Right atrium auricular region (tissue), 2 donors: Measurements from ENCODE around the gene LRRC26. TPM values are rescaled to one million over a fixed set of nuclear protein-coding genes. Genes with fewer than 3 reads are reported as not detected.
A peak's percentile ranks its signal among the peaks of the same experiment; 100 is the strongest.

ENCODE experiments used
- DNase-seq: peaks from one replicate; pipeline ENCODE4 v3.0.0-alpha.2; 2019; ENCODE audit warnings: low spot score
- H3K27ac ChIP-seq, 2 donors: fragments of 200-600 bp; sonication (generic); 1 replicate in 1 of 2; 2 replicates in 1 of 2; pipeline ENCODE4 v1.5.1; 2016 to 2019
- H3K27me3 ChIP-seq, 2 donors: fragments of 200-600 bp; sonication (generic); one replicate each; pipeline versions ENCODE4 v1.5.1 to v1.6.0; 2017 to 2019
- H3K36me3 ChIP-seq: fragments of 200-600 bp; sonication (generic); one replicate; pipeline ENCODE4 v1.5.1; 2016
- H3K4me1 ChIP-seq, 2 donors: fragments of 200-600 bp; sonication (generic); one replicate each; pipeline versions ENCODE4 v1.5.1 to v1.6.0; 2017 to 2019
- H3K4me3 ChIP-seq, 2 donors: fragments of 200-600 bp; sonication (generic); 1 replicate in 1 of 2; 2 replicates in 1 of 2; pipeline ENCODE4 v1.5.1; 2017 to 2019; ENCODE audit warnings: mild to moderate bottlenecking in 1 of 2, moderate library complexity in 1 of 2
- H3K9me3 ChIP-seq, 2 donors: fragments of 200-600 bp; sonication (generic); one replicate each; pipeline ENCODE4 v1.5.1; 2019
- total RNA-seq, 2 donors: library from RNA; depleted of rRNA; stranded (reverse); fragments of >200 nt; gene quantifications; one replicate each; pipeline ENCODE4 v1.1.0, GENCODE V29; 2016
- TF ChIP-seq, protein P1 (sequence below), 2 donors: fragments of 200-600 bp; sonication (generic); IDR thresholded peaks; one replicate each; pipeline ENCODE4 v1.5.1; 2019; ENCODE audit warnings: antibody characterized with exemption in 2 of 2

The LRRC26 gene
- total RNA-seq, 2 donors from 2014 or later: not detected

DNA sequence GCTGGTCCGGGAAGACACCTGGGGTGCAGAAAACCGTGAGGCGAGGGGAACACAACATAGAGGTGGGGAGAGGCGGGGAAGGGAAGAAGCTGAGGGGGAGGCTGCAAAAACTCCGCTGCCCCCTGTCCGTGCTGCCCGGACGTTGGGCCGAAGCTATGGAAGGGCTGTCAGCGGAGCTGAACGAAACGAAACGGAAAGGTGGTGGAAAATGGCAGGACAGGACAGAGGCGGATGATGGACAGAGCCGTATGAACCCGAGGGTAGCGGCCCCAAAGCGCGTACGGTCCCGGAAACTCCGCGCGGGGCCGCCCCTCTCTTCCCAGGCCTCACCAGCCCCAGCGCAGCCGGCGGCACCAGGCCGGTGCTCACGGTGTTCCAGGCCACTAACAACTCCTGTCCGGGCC lies 18.2 kb upstream of the LRRC26 start:
- TF ChIP-seq, protein P1, sequence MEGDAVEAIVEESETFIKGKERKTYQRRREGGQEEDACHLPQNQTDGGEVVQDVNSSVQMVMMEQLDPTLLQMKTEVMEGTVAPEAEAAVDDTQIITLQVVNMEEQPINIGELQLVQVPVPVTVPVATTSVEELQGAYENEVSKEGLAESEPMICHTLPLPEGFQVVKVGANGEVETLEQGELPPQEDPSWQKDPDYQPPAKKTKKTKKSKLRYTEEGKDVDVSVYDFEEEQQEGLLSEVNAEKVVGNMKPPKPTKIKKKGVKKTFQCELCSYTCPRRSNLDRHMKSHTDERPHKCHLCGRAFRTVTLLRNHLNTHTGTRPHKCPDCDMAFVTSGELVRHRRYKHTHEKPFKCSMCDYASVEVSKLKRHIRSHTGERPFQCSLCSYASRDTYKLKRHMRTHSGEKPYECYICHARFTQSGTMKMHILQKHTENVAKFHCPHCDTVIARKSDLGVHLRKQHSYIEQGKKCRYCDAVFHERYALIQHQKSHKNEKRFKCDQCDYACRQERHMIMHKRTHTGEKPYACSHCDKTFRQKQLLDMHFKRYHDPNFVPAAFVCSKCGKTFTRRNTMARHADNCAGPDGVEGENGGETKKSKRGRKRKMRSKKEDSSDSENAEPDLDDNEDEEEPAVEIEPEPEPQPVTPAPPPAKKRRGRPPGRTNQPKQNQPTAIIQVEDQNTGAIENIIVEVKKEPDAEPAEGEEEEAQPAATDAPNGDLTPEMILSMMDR (IDR thresholded peaks at IDR 0.05): no peak
- no peaks in the 10 kb centered on the region for H3K9me3 ChIP-seq
- H3K27me3 ChIP-seq: no peaks in the 10 kb centered on the region
- peak overlapping the region; percentile 92 to 97 for H3K27ac ChIP-seq
- peaks cover 40% of the 10 kb centered on the region for H3K36me3 ChIP-seq
- peak overlapping the region; percentile 84 to 98 for H3K4me3 ChIP-seq
- H3K4me1 ChIP-seq: peaks cover 0 to 43% of the 10 kb centered on the region in 2 donors
- DNase-seq: no peak

DNA sequence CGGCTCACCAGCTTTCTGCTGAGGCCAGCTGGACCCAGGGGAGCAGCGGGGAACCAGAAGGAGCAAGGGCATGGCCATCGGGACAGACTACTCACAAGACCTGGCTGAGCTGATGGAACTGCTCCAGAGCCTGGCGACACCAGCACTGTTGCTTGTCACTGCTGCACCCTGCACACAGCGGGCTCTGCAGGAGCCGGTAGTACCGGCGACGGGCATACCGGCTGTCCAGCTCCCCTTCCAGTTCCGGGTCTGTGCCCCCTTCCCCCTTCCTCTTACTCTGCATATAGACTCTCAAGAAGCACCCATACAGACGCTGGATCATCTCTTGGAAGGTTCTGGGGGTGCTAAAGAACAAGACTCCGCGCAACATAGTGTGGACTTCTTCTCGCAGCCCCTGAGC lies 17.5 kb upstream of the LRRC26 start:
- H3K36me3 ChIP-seq: peaks cover 47% of the 10 kb centered on the region
- DNase-seq: no peak
- no peaks in the 10 kb centered on the region for H3K27me3 ChIP-seq
- H3K4me1 ChIP-seq: peaks cover 0 to 43% of the 10 kb centered on the region in 2 donors
- H3K9me3 ChIP-seq: no peaks in the 10 kb centered on the region
- peak overlapping the region; percentile 84 to 98 for H3K4me3 ChIP-seq
- TF ChIP-seq, protein P1 (IDR thresholded peaks at IDR 0.05): no peak
- no peak overlapping the region for H3K27ac ChIP-seq

DNA sequence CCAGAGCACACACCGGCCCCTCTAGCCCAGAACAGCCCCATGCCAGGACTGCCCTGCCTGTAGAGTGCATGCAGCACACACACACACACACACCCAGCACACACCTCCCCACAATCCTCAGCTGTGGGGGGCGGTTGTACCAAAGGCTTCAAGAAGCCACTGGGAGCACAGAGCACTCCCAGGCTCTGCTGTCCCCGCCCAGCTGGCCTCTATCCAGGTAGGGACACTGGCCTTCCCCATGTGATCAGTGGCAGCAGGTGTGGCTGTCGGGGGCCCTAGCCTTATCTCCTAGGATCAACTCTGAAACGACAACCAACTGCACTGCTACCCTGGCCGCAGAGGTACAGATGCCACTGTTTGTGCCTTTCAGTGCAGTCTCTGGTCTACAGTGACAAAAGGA lies 16.5 kb upstream of the LRRC26 start:
- TF ChIP-seq, protein P1 (IDR thresholded peaks at IDR 0.05): no peak
- Histone ChIP-seq H3K27me3 (no peaks in the 10 kb centered on the region), H3K27ac (no peak overlapping the region), H3K9me3 (no peaks in the 10 kb centered on the region), H3K4me1 (peaks cover 0 to 43% of the 10 kb centered on the region in 2 donors), H3K36me3 (peaks cover 53% of the 10 kb centered on the region), H3K4me3 (no peak overlapping the region)
- DNase-seq: no peak

DNA sequence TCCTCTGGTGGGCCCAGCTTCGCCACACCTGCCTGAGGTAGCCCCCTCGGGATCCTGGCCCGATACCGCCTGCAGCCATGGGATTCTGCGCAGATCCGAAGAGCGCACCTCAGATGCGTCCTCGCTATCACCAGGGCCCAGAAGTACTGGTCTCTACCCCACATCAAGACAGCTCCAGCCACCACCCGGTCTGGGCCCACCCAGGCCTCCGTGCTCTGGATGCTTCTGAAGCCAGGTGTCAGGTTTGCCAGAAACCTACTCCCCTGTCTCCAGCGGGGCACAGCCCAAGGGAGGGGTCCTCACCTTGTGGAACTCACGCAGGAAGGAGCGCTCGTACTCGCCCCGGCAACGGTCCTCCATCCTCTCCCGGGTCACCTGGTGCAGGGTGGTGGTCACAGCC lies 16.1 kb upstream of the LRRC26 start:
- H3K9me3 ChIP-seq: no peaks in the 10 kb centered on the region
- no peak for DNase-seq
- H3K4me1 ChIP-seq: peaks cover 0 to 43% of the 10 kb centered on the region in 2 donors
- no peaks in the 10 kb centered on the region for H3K27me3 ChIP-seq
- H3K27ac ChIP-seq: no peak overlapping the region
- H3K36me3 ChIP-seq: peaks cover 56% of the 10 kb centered on the region
- TF ChIP-seq, protein P1 (IDR thresholded peaks at IDR 0.05): no peak
- no peak overlapping the region for H3K4me3 ChIP-seq

DNA sequence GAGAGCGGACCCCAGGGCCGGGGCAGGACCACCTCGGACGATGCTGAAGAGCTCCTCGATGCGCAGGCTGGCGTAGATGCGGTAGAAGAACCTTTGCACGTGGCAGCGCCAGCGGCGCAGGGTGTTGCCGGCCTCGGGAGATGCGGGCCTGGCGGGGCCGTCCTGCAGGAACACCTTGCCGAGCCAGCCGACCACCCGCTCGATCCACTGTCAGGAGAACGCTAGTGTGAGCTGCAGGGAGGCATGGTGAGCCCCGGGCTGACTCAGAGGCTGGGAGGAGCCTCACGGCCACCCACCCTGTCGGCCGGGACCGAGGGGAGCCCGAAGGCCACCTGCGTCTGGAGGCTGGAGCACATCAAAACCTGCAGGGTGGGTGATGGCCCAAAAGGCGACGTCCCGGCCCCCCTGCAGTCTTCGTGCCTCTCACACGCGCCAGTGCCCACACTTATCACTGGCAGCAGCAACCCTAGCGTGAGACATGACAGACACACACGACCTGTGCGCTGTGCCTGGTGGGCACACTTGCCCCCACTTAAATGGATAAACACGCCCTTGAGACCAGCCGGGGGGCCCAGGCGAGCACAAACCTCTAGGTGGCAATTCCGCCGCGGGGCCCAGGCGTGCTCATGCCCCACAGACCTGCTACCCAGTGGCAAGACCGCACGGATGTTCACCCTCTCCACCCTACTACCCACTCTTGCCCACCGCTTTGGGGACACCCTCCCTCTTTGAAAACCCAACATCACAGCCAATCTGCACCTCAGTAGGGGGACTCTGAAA lies 15.2 kb upstream of the LRRC26 start:
- H3K4me1 ChIP-seq: peaks cover 0 to 34% of the 10 kb centered on the region in 2 donors
- no peak overlapping the region for H3K4me3 ChIP-seq
- H3K27ac ChIP-seq: no peak overlapping the region
- TF ChIP-seq, protein P1 (IDR thresholded peaks at IDR 0.05): no peak
- no peak for DNase-seq
- no peaks in the 10 kb centered on the region for H3K27me3 ChIP-seq
- H3K36me3 ChIP-seq: peaks cover 56% of the 10 kb centered on the region
- H3K9me3 ChIP-seq: no peaks in the 10 kb centered on the region
